Spinal cord (tissue), 10 donors: ENCODE measurements around the gene IGFBP5. TPM values are rescaled to one million over a fixed set of nuclear protein-coding genes. Genes with fewer than 3 reads are reported as not detected.
A peak's percentile ranks its signal among the peaks of the same experiment; 100 is the strongest.

ENCODE experiments used
- DNase-seq, 6 donors: peaks; one replicate each; pipeline versions ENCODE4 v3.0.0 to v3.0.0-alpha.2; 2013 to 2015; ENCODE audit warnings: low spot score in 6 of 6, low read depth in 4 of 6
- H3K27ac ChIP-seq: one replicate; pipeline ENCODE4 v1.5.1; 2013; ENCODE audit warnings: low read depth, low read length, control low read depth
- H3K27me3 ChIP-seq: one replicate; pipeline ENCODE4 v1.6.1; 2013; ENCODE audit warnings: low read length; ENCODE audit not compliant: control insufficient read depth, insufficient read depth
- H3K36me3 ChIP-seq: one replicate; pipeline ENCODE4 v1.6.1; 2013; ENCODE audit warnings: low read length; ENCODE audit not compliant: control insufficient read depth, insufficient read depth
- H3K4me1 ChIP-seq: one replicate; pipeline ENCODE4 v1.6.1; 2013; ENCODE audit warnings: low read length; ENCODE audit not compliant: control insufficient read depth, insufficient read depth
- H3K4me3 ChIP-seq: one replicate; pipeline ENCODE4 v1.5.1; 2013; ENCODE audit warnings: low read depth, low read length, control low read depth
- H3K9me3 ChIP-seq: one replicate; pipeline ENCODE4 v1.6.1; 2013; ENCODE audit warnings: low read length; ENCODE audit not compliant: control insufficient read depth, insufficient read depth
- WGBS: methylation state at CpG from one replicate; pipeline ENCODE4 v1.1.5; 2013; ENCODE audit warnings: missing lambda C conversion rate; ENCODE audit not compliant: insufficient coverage; 5-methylcytosine and 5-hydroxymethylcytosine counted together
- polyA plus RNA-seq, 2 donors: library from polyadenylated mRNA; unstranded; fragments of 120-200 nt; gene quantifications; one replicate each; pipeline ENCODE4 v1.2.1, GENCODE V29; 2013; ENCODE audit not compliant: insufficient read length in 2 of 2
- total RNA-seq, 2 donors: library from RNA; depleted of rRNA in 1 of 2; stranded (reverse); fragments of 120-200 nt in 1 of 2; fragments of >200 nt in 1 of 2; gene quantifications; one replicate each; pipeline versions ENCODE4 v1.2.3 to v1.2.4, GENCODE V29; 2013 to 2014
- donor health status: healthy.

Gene IGFBP5
- total and polyA plus RNA-seq, 4 donors: 179 to 292 (median 259) TPM

DNA sequence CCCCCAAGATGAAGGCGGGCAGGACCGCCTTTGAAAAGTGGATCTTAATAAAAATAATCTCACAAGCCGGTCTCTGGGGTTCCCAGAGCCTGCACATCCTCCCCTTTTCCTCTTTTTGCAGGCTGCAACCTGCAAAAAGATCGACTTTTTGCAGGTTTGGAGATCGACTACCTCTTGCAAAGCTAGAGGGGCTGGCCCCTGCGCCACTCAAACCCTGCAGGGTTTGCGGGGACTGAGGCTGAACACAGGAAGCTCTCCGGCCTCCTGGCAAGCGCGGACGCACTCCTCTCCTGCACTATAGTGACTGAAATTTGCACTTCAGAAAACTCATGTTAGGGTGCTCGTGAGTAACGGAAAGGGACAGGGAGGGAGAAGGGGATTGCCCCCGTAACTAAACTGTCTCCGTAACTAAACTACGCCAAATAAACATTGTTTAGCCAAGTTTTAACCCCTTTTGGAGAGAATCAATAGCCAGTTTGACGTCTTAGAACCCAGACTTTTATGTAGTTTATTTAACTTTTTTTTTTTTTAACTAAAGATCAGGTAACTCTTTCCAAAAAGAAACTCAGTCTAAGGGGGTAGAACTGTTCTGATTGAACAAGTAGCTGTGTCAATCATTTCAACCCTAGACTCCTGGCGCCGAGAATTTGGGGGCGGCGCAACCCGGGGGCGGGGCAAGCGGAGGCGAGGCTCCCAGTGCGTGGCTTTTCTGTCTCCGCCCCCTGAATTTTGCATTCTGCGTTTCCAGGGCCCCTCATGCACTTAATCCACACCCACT is 2.5 kb downstream of the IGFBP5 start:
- 0% methylated on average over 12 of the region's 28 CpGs for WGBS
- peaks cover 9% of the 10 kb centered on the region for H3K36me3 ChIP-seq

DNA sequence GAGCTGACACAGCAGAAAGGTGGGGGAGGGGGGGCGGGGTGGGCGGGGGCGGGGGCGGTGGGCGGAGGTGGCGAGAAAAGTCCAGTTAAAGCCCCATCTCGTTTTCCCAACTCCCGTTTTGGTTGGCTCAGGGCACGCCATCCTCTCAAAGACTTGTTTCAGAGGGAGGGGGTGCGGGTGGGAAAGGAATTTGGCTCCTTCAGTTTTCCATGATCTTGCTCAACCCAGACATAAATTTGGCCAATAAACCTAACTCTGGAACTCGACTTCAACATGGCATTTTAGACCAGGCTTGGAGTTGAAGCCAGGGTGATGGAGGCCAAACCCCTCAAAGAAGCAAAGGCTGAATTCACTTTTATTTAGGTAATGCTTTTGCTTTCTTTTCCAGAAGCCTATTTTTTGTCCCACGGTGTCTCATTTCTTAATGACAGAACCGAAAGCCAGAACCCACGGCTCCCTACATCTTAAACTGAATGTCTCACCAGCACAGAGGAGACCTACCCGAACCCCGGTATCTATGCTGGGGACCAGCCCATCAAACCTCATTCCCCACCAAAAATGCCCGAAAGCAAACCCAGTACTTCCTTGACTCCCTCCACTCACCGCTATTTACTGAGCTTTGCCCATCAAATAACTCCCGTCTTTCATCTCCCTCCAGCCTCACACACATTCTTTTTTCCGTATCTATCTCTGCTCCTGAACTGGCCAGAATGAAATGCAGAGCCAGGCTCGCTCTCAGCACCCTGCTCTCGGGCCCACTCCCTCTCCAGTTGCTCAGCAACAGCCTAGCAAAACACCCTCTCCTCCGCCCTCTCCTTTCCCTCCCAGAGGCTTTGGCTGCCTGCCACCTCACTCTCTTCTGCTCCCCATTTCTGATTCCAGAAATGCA is 4.3 kb downstream of the IGFBP5 start:
- Histone ChIP-seq H3K4me1 (peaks cover 62% of the 10 kb centered on the region), H3K36me3 (peaks cover 12% of the 10 kb centered on the region)
- 2% methylated on average over 12 of the region's 23 CpGs for WGBS

More for the DNA sequence above, 2.5 kb downstream of the IGFBP5 start:
- Histone ChIP-seq H3K27me3 (peaks cover 4% of the 10 kb centered on the region), H3K4me1 (peaks cover 65% of the 10 kb centered on the region), H3K9me3 (no peaks in the 10 kb centered on the region), H3K27ac (peak overlapping the region; percentile 92), H3K4me3 (peak overlapping the region; percentile 74)
- peak in 5 of 6 donors; percentile 74 to 95 (median 85) for DNase-seq

DNA sequence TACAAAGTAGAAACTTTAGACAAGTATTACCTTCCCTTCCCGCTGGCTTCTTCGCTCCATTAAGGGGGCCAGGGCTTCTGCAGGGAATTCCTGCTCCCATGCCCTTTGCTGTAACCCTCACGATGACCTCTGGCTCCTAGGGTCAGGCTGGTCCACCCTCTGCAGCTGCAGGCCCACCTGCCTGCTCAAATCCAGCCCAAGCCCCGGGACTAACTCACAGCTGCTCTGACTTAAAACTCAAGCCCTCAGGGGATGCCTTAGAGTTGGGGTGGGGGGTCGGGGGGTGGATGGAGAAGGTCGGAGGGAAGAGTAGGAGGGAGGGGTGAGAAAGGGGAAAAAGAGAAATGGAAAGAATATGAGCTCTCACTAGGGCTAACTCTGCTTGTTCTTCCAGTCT is 4.9 kb downstream of the IGFBP5 start:
- Histone ChIP-seq H3K36me3 (peaks cover 12% of the 10 kb centered on the region), H3K4me1 (peaks cover 56% of the 10 kb centered on the region), H3K27ac (peak overlapping the region; percentile 65), H3K9me3 (no peaks in the 10 kb centered on the region), H3K4me3 (peak overlapping the region; percentile 19), H3K27me3 (peaks cover 4% of the 10 kb centered on the region)
- 28% methylated on average over 3 of the region's 6 CpGs for WGBS
- no peak for DNase-seq

More for the DNA sequence above, 4.3 kb downstream of the IGFBP5 start:
- Histone ChIP-seq H3K27me3 (peaks cover 4% of the 10 kb centered on the region), H3K9me3 (no peaks in the 10 kb centered on the region), H3K4me3 (peak overlapping the region; percentile 32), H3K27ac (peak overlapping the region; percentile 92)
- peak in 5 of 6 donors; percentile 69 to 96 (median 84) for DNase-seq

DNA sequence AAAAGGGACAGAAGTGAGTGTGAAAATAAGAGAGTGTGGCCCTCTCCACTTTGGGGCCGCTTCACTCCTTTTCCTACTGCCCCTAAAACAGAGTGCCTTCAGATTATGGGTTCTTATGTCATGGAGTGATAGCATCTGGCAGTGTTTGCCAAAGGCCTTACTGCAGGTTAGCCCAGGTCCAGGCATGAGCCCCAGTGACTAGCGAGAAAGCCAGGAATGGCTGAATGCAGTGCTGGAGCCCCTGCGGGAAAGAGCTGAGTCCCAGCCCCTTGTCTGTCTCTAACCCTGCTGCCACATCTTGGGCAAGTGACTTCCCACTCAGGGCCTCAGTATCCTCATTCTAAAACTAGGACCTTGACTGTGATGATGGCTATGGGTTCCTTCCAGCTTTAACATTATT is 6.0 kb downstream of the IGFBP5 start:
- peaks cover 12% of the 10 kb centered on the region for H3K36me3 ChIP-seq
- H3K27me3 ChIP-seq: no peaks in the 10 kb centered on the region
- 77% methylated on average over 2 of the region's 3 CpGs for WGBS
- peaks cover 50% of the 10 kb centered on the region for H3K4me1 ChIP-seq
- DNase-seq: no peak
- peak overlapping the region; percentile 11 for H3K27ac ChIP-seq
- H3K9me3 ChIP-seq: no peaks in the 10 kb centered on the region
- no peak overlapping the region for H3K4me3 ChIP-seq

DNA sequence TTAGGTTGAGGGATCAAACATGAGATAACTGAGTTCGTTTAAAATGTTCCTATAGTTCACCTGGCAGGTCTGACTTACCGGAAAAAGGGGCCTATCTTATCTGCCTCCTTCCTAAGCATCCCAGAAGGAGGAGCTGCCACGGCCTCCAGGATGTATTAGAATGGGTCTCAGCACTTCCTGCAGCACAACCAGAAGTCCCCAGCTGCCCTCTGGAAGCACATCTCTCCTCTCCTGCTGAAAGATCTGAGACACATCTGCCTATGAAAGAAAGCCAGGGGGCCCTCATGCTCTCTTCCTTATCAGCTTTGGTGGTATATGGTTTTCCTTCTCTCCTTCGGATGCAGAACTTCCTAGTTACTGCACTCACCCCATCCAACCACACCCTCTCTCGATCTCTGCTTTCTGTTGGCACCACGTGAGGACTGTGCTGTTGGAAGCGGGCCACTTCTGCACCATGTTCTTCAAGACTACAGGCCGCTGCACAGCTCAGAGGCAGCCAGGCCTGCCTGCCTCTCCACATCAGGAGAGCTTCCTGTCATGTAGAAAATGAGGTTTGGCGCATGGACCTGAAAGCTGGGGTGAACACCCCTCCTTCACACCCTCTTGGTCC is 6.5 kb downstream of the IGFBP5 start:
- H3K4me3 ChIP-seq: no peak overlapping the region
- 52% methylated on average over 5 of the region's 9 CpGs for WGBS
- H3K27ac ChIP-seq: peak overlapping the region; percentile 61
- no peaks in the 10 kb centered on the region for H3K9me3 ChIP-seq
- peak in 2 of 6 donors; percentile 42 to 56 for DNase-seq
- peaks cover 12% of the 10 kb centered on the region for H3K36me3 ChIP-seq
- H3K27me3 ChIP-seq: no peaks in the 10 kb centered on the region
- peaks cover 50% of the 10 kb centered on the region for H3K4me1 ChIP-seq

DNA sequence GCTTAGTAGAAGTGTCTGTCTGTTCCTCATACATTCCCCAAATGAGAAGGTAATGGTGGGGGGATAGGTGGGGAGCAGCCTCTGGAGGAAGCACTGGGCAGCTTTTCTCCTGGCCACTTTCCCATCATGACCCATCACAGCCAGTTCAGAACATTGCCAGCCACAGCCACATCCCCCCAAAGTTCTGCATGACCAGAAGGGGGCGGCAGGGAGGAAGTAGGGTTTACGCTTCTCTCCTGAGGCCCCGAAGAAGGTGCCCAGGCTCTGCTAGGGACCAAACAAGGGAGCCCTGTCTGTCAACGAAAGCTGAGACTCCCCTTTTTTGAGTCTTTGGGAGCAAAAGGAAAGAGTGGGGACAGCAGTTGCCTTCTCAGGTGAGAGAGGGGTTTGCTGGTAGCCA is 7.7 kb downstream of the IGFBP5 start:
- Histone ChIP-seq H3K36me3 (peaks cover 12% of the 10 kb centered on the region), H3K4me1 (peaks cover 44% of the 10 kb centered on the region)
- 39% methylated on average over 4 of the region's 4 CpGs for WGBS

DNA sequence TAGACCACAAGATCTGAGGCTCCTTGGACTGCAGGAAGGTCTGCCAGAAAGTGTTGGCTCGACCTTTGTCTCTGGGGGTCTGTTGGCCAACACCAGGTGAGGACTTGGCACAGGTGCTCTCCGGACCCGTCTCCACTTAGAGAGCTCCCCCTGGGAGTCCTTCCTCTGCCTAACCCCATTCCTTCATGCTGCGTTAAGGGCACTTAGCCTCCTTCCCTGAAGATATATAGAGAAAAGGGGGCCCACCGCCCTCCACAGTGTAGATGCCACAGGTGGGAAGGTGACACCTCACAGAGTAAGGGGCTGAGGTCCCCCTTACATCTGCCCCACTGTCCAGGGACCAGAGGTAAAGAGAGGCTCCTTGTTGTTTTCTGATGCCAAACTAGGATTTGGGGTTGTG is 8.2 kb downstream of the IGFBP5 start:
- Histone ChIP-seq H3K4me3 (no peak overlapping the region), H3K9me3 (no peaks in the 10 kb centered on the region), H3K27ac (no peak overlapping the region), H3K4me1 (peaks cover 47% of the 10 kb centered on the region), H3K36me3 (peaks cover 12% of the 10 kb centered on the region), H3K27me3 (no peaks in the 10 kb centered on the region)
- DNase-seq: no peak
- 57% methylated on average over 1 of the region's 5 CpGs for WGBS

More for the DNA sequence above, 7.7 kb downstream of the IGFBP5 start:
- no peaks in the 10 kb centered on the region for H3K9me3 ChIP-seq
- no peaks in the 10 kb centered on the region for H3K27me3 ChIP-seq
- H3K27ac ChIP-seq: no peak overlapping the region
- H3K4me3 ChIP-seq: no peak overlapping the region
- no peak for DNase-seq

DNA sequence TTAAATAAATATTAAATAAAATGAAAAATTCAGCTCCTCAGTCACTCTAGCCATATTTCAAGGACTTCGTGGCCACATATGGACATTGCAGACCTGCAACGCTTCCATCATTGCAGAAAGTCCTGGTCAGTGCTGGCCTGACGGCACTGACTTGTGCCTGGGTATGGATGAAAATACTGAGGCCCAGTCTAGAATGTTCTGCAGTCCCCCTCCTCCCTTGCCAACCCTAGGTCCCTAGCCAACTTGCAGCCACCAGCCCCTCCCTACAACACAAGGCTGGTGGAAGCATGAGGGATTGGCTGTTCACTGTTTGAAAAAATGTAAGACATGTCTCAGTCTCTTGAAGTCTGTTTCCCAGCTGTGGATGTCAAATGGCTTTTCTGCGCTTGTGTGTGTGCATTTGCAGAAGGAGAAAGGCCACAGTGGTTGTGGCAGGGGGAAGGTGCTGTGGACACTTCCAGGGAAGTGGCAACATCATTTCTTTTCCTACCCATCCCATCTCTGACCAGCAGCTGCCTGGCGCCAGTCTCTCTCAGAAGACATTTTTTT is 9.9 kb downstream of the IGFBP5 start:
- Histone ChIP-seq H3K9me3 (no peaks in the 10 kb centered on the region), H3K36me3 (peaks cover 12% of the 10 kb centered on the region), H3K27ac (no peak overlapping the region), H3K4me1 (peaks cover 42% of the 10 kb centered on the region), H3K4me3 (no peak overlapping the region), H3K27me3 (no peaks in the 10 kb centered on the region)
- WGBS: 80% methylated on average over 2 of the region's 5 CpGs
- DNase-seq: no peak

DNA sequence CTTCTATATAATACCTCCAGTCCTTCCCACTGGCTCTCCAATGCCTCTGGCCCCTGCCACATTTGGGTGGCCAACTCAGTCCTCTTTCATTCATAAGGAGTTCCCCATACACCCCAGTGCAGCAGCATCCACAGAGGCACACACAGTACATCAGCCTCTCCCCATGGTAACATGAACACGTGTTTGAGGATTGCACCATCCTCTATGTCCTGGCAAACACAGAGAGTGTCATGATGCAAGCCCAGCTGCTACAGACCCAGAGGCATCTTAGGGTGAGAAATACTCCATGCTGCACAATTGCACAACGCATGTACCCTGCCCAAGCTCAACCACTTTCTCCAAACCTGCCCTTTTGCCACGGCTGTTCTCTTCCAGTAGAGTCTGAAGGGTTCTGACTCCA is 11.5 kb downstream of the IGFBP5 start:
- WGBS: 51% methylated on average over 3 of the region's 3 CpGs
- H3K9me3 ChIP-seq: no peaks in the 10 kb centered on the region
- no peak overlapping the region for H3K27ac ChIP-seq
- H3K36me3 ChIP-seq: peaks cover 18% of the 10 kb centered on the region
- H3K4me3 ChIP-seq: no peak overlapping the region
- H3K4me1 ChIP-seq: peaks cover 34% of the 10 kb centered on the region
- peak in 1 of 6 donors; percentile 55 for DNase-seq
- no peaks in the 10 kb centered on the region for H3K27me3 ChIP-seq
